ENCODE data around the gene TTBK2.

The TTBK2 gene

GRCh38 chr15:42750306-42750705 is 170.3 kb downstream of the TTBK2 start:
- no peak for DNase-seq

GRCh38 chr15:42749266-42749665 is 171.3 kb downstream of the TTBK2 start:
- no peak for DNase-seq

GRCh38 chr15:42744195-42744594 is 176.4 kb downstream of the TTBK2 start:
- no peak for DNase-seq

GRCh38 chr15:42742149-42742548 is 178.4 kb downstream of the TTBK2 start:
- DNase-seq: no peak

- no peak for DNase-seq
Observed at GRCh38 chr15:42741710-42742109, 178.9 kb downstream of the TTBK2 start.

- DNase-seq: no peak
Observed at GRCh38 chr15:42737529-42738328, 182.8 kb downstream of the TTBK2 start.

GRCh38 chr15:42736793-42737528 is 183.6 kb downstream of the TTBK2 start, which contains the start of gene CDAN1:
CDAN1 (minus strand) TSS chr15:42737128; CDS start chr15:42737102, 26 bp downstream.
- DNase-seq: peak; percentile 80

GRCh38 chr15:42736178-42736792 is 184.3 kb downstream of the TTBK2 start:
- no peak for DNase-seq

- no peak for DNase-seq
Observed at GRCh38 chr15:42735382-42736165, 185.0 kb downstream of the TTBK2 start.

- no peak for DNase-seq
Observed at GRCh38 chr15:42734076-42734672, 186.4 kb downstream of the TTBK2 start.

- DNase-seq: no peak
Observed at GRCh38 chr15:42733027-42733426, 187.6 kb downstream of the TTBK2 start.

- DNase-seq: no peak
Observed at GRCh38 chr15:42732095-42732827, 188.3 kb downstream of the TTBK2 start.

- DNase-seq: no peak
Observed at GRCh38 chr15:42731461-42731860, 189.1 kb downstream of the TTBK2 start.

- no peak for DNase-seq
Observed at GRCh38 chr15:42730536-42730935, 190.0 kb downstream of the TTBK2 start.

- DNase-seq: no peak
Observed at GRCh38 chr15:42730135-42730534, 190.4 kb downstream of the TTBK2 start.

GRCh38 chr15:42729409-42729808 is 191.2 kb downstream of the TTBK2 start:
- no peak for DNase-seq

GRCh38 chr15:42728972-42729371 is 191.6 kb downstream of the TTBK2 start:
- no peak for DNase-seq

- DNase-seq: no peak
Observed at GRCh38 chr15:42728560-42728959, 192.0 kb downstream of the TTBK2 start.

- no peak for DNase-seq
Observed at GRCh38 chr15:42727750-42728381, 192.7 kb downstream of the TTBK2 start.

- no peak for DNase-seq
Observed at GRCh38 chr15:42726114-42726513, 194.5 kb downstream of the TTBK2 start.

- no peak for DNase-seq
Observed at GRCh38 chr15:42725331-42725903, 195.2 kb downstream of the TTBK2 start.
